Measurements from ENCODE around the gene MYO1G. TPM values are rescaled to one million over a fixed set of nuclear protein-coding genes. Genes with fewer than 3 reads are reported as not detected.
A peak's percentile ranks its signal among the peaks of the same experiment; 100 is the strongest.
"Not testable (repeated sequence)": the region's sequence is repeated elsewhere in the genome, so short reads cannot be mapped to it uniquely, and the experiment has no call there.

The MYO1G gene
- total and polyA plus RNA-seq, 2 donors from 2014 or later, result 0.60 to 14.3 TPM

DNA sequence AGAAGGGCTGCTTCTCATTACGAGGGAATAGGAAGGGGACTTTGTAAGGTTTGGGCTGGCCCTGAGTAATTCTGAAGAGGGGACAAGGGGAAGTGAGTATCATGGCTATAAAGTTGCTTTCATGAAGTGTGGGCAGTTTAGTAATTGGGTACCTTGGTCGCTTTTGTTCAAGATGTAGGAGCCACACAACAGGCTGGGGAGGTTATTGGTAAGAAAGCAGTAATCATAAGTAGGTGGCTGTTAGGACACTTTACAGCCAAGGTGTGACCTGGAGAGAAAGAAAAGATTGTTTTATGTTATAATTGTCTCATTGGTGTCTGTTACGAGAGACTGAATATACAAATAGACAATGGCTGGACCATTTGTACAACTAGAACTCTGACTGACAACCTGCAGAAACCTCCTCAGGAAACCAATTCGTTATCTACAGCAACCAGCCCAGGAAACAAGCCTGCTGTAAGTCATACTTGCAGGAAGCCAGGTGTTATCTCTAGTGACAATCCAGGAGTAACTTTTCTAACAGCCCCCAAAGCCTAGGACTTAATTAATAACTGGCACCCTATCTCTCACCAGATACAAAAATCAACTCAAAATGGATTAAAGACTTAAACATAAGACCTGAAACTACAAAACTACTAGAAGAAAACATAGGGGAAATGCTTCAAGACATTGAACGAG lies 16.2 kb upstream of the MYO1G start:
- FAIRE-seq, result no peak
- no peaks in the 10 kb centered on the region for H3K27me3 ChIP-seq (ENCODE audit: control insufficient read depth, insufficient read depth, low read length)
- H3K9ac ChIP-seq (ENCODE audit: low read length in 3 of 3), result no peak overlapping the region
- H3K27ac ChIP-seq (ENCODE audit: low read depth in 2 of 2, low read length in 2 of 2), result no peak overlapping the region
- no peaks in the 10 kb centered on the region for H3K4me1 ChIP-seq (ENCODE audit: control insufficient read depth in 2 of 3, insufficient read depth in 2 of 3, low read depth in 1 of 3, low read length in 3 of 3)
- DNase-seq, result no peak
- H3K36me3 ChIP-seq (ENCODE audit: control insufficient read depth in 2 of 3, insufficient read depth in 3 of 3, low read length in 3 of 3), result no peaks in the 10 kb centered on the region
- TF ChIP-seq, protein P1, sequence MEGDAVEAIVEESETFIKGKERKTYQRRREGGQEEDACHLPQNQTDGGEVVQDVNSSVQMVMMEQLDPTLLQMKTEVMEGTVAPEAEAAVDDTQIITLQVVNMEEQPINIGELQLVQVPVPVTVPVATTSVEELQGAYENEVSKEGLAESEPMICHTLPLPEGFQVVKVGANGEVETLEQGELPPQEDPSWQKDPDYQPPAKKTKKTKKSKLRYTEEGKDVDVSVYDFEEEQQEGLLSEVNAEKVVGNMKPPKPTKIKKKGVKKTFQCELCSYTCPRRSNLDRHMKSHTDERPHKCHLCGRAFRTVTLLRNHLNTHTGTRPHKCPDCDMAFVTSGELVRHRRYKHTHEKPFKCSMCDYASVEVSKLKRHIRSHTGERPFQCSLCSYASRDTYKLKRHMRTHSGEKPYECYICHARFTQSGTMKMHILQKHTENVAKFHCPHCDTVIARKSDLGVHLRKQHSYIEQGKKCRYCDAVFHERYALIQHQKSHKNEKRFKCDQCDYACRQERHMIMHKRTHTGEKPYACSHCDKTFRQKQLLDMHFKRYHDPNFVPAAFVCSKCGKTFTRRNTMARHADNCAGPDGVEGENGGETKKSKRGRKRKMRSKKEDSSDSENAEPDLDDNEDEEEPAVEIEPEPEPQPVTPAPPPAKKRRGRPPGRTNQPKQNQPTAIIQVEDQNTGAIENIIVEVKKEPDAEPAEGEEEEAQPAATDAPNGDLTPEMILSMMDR (IDR thresholded peaks at IDR 0.05; ENCODE audit: borderline replicate concordance, extremely low read depth, insufficient read depth), result no peak
- H3K9me3 ChIP-seq (ENCODE audit: control insufficient read depth in 2 of 3, insufficient read depth in 1 of 3, low read length in 3 of 3), result no peaks in the 10 kb centered on the region
- H3K4me3 ChIP-seq (ENCODE audit: low read length in 3 of 3), result no peak overlapping the region
- intact Hi-C loops (cut with DNase I), result no loop called here

DNA sequence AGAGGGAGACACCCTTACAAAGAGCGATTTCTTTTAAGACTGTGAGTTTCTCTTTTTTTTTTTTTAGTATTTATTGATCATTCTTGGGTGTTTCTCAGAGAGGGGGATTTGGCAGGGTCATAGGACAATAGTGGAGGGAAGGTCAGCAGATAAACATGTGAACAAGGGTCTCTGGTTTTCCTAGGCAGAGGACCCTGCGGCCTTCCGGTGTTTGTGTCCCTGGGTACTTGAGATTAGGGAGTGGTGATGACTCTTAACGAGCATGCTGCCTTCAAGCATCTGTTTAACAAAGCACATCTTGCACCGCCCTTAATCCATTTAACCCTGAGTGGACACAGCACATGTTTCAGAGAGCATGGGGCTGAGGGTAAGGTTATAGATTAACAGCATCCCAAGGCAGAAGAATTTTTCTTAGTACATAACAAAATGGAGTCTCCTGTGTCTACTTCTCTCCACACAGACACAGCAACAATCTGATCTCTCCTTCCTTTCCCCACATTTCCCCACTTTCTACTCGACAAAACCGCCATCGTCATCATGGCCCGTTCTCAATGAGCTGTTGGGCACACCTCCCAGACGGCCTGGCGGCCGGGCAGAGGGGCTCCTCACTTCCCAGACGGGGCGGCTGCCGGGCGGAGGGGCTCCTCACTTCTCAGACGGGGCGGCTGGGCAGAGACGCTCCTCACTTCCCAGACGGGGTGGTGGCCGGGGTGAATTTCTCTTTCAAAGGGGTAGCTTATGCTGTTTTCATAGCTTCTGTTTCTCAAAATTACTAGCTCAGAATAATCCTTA lies 13.4 kb upstream of the MYO1G start:
- FAIRE-seq; H3K27ac ChIP-seq (ENCODE audit: low read depth in 2 of 2, low read length in 2 of 2); H3K36me3 ChIP-seq (ENCODE audit: control insufficient read depth in 2 of 3, insufficient read depth in 3 of 3, low read length in 3 of 3); H3K9ac ChIP-seq (ENCODE audit: low read length in 3 of 3); H3K27me3 ChIP-seq (ENCODE audit: control insufficient read depth, insufficient read depth, low read length); H3K4me3 ChIP-seq (ENCODE audit: low read length in 3 of 3); intact Hi-C loops (cut with DNase I); H3K9me3 ChIP-seq (ENCODE audit: control insufficient read depth in 2 of 3, insufficient read depth in 1 of 3, low read length in 3 of 3); H3K4me1 ChIP-seq (ENCODE audit: control insufficient read depth in 2 of 3, insufficient read depth in 2 of 3, low read depth in 1 of 3, low read length in 3 of 3): not testable (repeated sequence)
- DNase-seq, result peak in 1 of 5 donors; percentile 14

DNA sequence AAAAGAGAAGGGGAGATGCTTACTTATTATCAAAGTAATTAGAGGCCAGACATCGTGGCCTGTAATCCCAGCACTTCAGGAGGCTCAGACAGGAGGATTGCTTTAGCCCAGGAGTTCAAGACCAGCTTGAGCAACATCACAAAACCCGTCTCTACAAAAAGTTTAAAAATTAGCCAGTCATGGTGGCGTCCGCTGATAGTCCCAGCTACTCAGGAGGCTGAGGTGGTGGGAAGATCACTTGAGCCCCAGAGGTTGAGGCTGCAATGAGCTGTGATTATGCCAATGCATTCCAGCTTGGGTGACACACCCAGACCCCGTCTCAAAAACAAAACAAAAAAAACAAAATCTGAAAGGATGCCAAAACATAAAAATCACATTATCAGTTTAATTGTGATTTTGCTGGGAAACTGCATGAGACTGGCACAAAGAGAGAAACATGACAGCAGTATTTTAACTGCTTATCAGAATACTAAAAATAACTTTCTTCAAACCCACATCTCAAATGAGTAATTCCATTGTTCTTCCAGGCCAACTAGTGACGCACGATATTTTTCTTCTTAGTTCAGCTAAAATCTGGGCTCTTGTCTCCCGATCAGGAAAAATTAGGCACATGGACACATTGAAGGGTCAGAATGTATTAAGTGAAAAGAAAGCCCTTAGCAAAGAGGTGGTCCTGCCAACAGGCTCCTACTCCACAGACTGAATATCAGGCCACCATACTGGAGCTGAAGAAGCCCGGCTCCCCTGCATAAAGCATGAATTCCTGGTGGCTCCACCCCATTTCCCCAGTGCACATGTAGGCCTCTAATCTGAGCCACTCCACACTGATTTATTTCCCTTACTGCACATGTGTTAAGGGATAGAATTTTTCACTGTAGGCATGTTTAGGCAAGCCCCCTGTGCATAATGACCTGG lies 11.6 kb upstream of the MYO1G start:
- no peak overlapping the region for H3K4me3 ChIP-seq (ENCODE audit: low read length in 3 of 3)
- intact Hi-C loops (cut with DNase I), result no loop called here
- H3K27me3 ChIP-seq (ENCODE audit: control insufficient read depth, insufficient read depth, low read length), result no peaks in the 10 kb centered on the region
- H3K9me3 ChIP-seq (ENCODE audit: control insufficient read depth in 2 of 3, insufficient read depth in 1 of 3, low read length in 3 of 3), result no peaks in the 10 kb centered on the region
- FAIRE-seq (no peak), DNase-seq (peak in 1 of 5 donors; percentile 10)
- peak overlapping the region; percentile 13 to 23 for H3K27ac ChIP-seq (ENCODE audit: low read depth in 2 of 2, low read length in 2 of 2)
- peaks cover 0 to under 1% (median 0%) of the 10 kb centered on the region in 3 donors for H3K36me3 ChIP-seq (ENCODE audit: control insufficient read depth in 2 of 3, insufficient read depth in 3 of 3, low read length in 3 of 3)
- H3K9ac ChIP-seq (ENCODE audit: low read length in 3 of 3), result no peak overlapping the region
- peaks cover 0 to 7% (median 4%) of the 10 kb centered on the region in 3 donors for H3K4me1 ChIP-seq (ENCODE audit: control insufficient read depth in 2 of 3, insufficient read depth in 2 of 3, low read depth in 1 of 3, low read length in 3 of 3)
- TF ChIP-seq, protein P1 (IDR thresholded peaks at IDR 0.05; ENCODE audit: borderline replicate concordance, extremely low read depth, insufficient read depth), result no peak
